Stimulated activated naive B cell treated with anti-CD40 and anti-IgM and Interleukin-4, amounts not matched to agents 10 μg/mL and 1 μg/mL and 100 μg/mL, for 72 hours (primary cell): ENCODE data around the gene TELO2.
"Not testable (repeated sequence)": the region's sequence is repeated elsewhere in the genome, so short reads cannot be mapped to it uniquely, and the experiment has no call there.

Experiments used
- ATAC-seq, 2 donors: fragments of 150-1000 bp; cut with Tn5 transposase; replicated peaks; 2 replicates each; pipeline ENCODE4 v1.10.0; 2021; ENCODE audit warnings: moderate library complexity in 1 of 2
- DNase-seq: peaks from one replicate; pipeline ENCODE4 v3.0.0; 2021
- H3K27ac Mint-ChIP-seq: one replicate; pipeline ENCODE4 v1.8.0; 2022; ENCODE audit warnings: mild to moderate bottlenecking, mixed read lengths
- H3K27me3 Mint-ChIP-seq, 2 donors: one replicate each; pipeline ENCODE4 v1.8.0; 2022; ENCODE audit warnings: mixed read lengths in 2 of 2
- H3K36me3 Mint-ChIP-seq, 2 donors: one replicate each; pipeline ENCODE4 v1.8.0; 2022; ENCODE audit warnings: mixed read lengths in 2 of 2, mild to moderate bottlenecking in 1 of 2
- H3K4me1 Mint-ChIP-seq, 2 donors: one replicate each; pipeline ENCODE4 v1.8.0; 2022; ENCODE audit warnings: mixed read lengths in 2 of 2, mild to moderate bottlenecking in 1 of 2
- H3K4me3 Mint-ChIP-seq, 2 donors: one replicate each; pipeline ENCODE4 v1.8.0; 2022; ENCODE audit warnings: mild to moderate bottlenecking in 2 of 2, mixed read lengths in 2 of 2, moderate library complexity in 1 of 2
- H3K9me3 Mint-ChIP-seq, 2 donors: one replicate each; pipeline ENCODE4 v1.8.0; 2022; ENCODE audit warnings: mixed read lengths in 2 of 2, mild to moderate bottlenecking in 1 of 2

Gene TELO2

GRCh38 chr16:1465567-1465915, 27.6 kb upstream of the TELO2 start:
- Mint-ChIP-seq H3K27ac (peak overlapping the region; percentile 54), H3K9me3 (no peaks in the 10 kb centered on the region), H3K4me1 (peaks cover 17 to 26% of the 10 kb centered on the region in 2 donors), H3K36me3 (peaks cover 18 to 34% of the 10 kb centered on the region in 2 donors), H3K4me3 (no peak overlapping the region), H3K27me3 (no peaks in the 10 kb centered on the region)
- ATAC-seq: no peak
- DNase-seq: no peak

GRCh38 chr16:1466054-1466453, 27.1 kb upstream of the TELO2 start:
- Mint-ChIP-seq H3K27ac (peak overlapping the region; percentile 57), H3K4me1 (peaks cover 22 to 31% of the 10 kb centered on the region in 2 donors), H3K4me3 (no peak overlapping the region)

GRCh38 chr16:1466968-1467521, 26.1 kb upstream of the TELO2 start:
- Mint-ChIP-seq H3K27ac (peak overlapping the region; percentile 75), H3K9me3 (no peaks in the 10 kb centered on the region), H3K36me3 (peaks cover 11 to 29% of the 10 kb centered on the region in 2 donors), H3K4me3 (no peak overlapping the region), H3K27me3 (no peaks in the 10 kb centered on the region), H3K4me1 (peaks cover 31 to 41% of the 10 kb centered on the region in 2 donors)
- ATAC-seq (no peak), DNase-seq (no peak)

More at GRCh38 chr16:1466054-1466453, 27.1 kb upstream of the TELO2 start:
- H3K27me3 Mint-ChIP-seq: no peaks in the 10 kb centered on the region
- ATAC-seq: no peak
- no peaks in the 10 kb centered on the region for H3K9me3 Mint-ChIP-seq
- H3K36me3 Mint-ChIP-seq: peaks cover 15 to 33% of the 10 kb centered on the region in 2 donors
- DNase-seq: no peak

GRCh38 chr16:1468426-1468810, 24.7 kb upstream of the TELO2 start:
- Mint-ChIP-seq H3K27ac (no peak overlapping the region), H3K9me3 (no peaks in the 10 kb centered on the region), H3K4me1 (peaks cover 39 to 55% of the 10 kb centered on the region in 2 donors), H3K4me3 (no peak overlapping the region), H3K27me3 (no peaks in the 10 kb centered on the region), H3K36me3 (peaks cover 4 to 23% of the 10 kb centered on the region in 2 donors)
- DNase-seq (no peak), ATAC-seq (no peak)

- not testable (repeated sequence) for H3K27me3 Mint-ChIP-seq, DNase-seq, ATAC-seq, H3K9me3 Mint-ChIP-seq, H3K4me3 Mint-ChIP-seq
- H3K36me3 Mint-ChIP-seq: peaks cover 4 to 22% of the 10 kb centered on the region in 2 donors
- peak overlapping the region; percentile 95 for H3K27ac Mint-ChIP-seq
- H3K4me1 Mint-ChIP-seq: peaks cover 37 to 62% of the 10 kb centered on the region in 2 donors
Measured at GRCh38 chr16:1469141-1469540, 24.0 kb upstream of the TELO2 start.

GRCh38 chr16:1469693-1470201, 23.4 kb upstream of the TELO2 start:
- H3K4me1 Mint-ChIP-seq: peaks cover 36 to 63% of the 10 kb centered on the region in 2 donors
- ATAC-seq (peak; percentile 15 to 56), DNase-seq (no peak)
- peaks cover 1 to 19% of the 10 kb centered on the region in 2 donors for H3K36me3 Mint-ChIP-seq
- no peaks in the 10 kb centered on the region for H3K9me3 Mint-ChIP-seq
- H3K4me3 Mint-ChIP-seq: peak overlapping the region; percentile 54 to 76
- H3K27ac Mint-ChIP-seq: peak overlapping the region; percentile 95
- H3K27me3 Mint-ChIP-seq: no peaks in the 10 kb centered on the region

- Mint-ChIP-seq H3K4me3 (peak overlapping the region; percentile 56 to 80), H3K9me3 (no peaks in the 10 kb centered on the region), H3K27me3 (no peaks in the 10 kb centered on the region), H3K27ac (peak overlapping the region; percentile 95), H3K36me3 (peaks cover 1 to 19% of the 10 kb centered on the region in 2 donors), H3K4me1 (peaks cover 34 to 67% of the 10 kb centered on the region in 2 donors)
- DNase-seq (no peak), ATAC-seq (peak in 1 of 2 donors; percentile 23)
Measured at GRCh38 chr16:1470481-1471251, 22.5 kb upstream of the TELO2 start.

- ATAC-seq (no peak), DNase-seq (no peak)
- Mint-ChIP-seq H3K4me3 (peak overlapping the region; percentile 56 to 80), H3K27ac (peak overlapping the region; percentile 95), H3K9me3 (no peaks in the 10 kb centered on the region), H3K36me3 (peaks cover 1 to 19% of the 10 kb centered on the region in 2 donors), H3K4me1 (peaks cover 34 to 72% of the 10 kb centered on the region in 2 donors), H3K27me3 (no peaks in the 10 kb centered on the region)
Measured at GRCh38 chr16:1471569-1472194, 21.5 kb upstream of the TELO2 start.

GRCh38 chr16:1472974-1473373, 20.2 kb upstream of the TELO2 start:
- H3K27ac Mint-ChIP-seq: peak overlapping the region; percentile 85
- peaks cover 32 to 65% of the 10 kb centered on the region in 2 donors for H3K4me1 Mint-ChIP-seq
- peak overlapping the region; percentile 53 to 62 for H3K4me3 Mint-ChIP-seq
- DNase-seq (no peak), ATAC-seq (no peak)
- H3K9me3 Mint-ChIP-seq: no peaks in the 10 kb centered on the region
- H3K36me3 Mint-ChIP-seq: peaks cover 1 to 8% of the 10 kb centered on the region in 2 donors
- no peaks in the 10 kb centered on the region for H3K27me3 Mint-ChIP-seq

GRCh38 chr16:1474082-1474795, 18.9 kb upstream of the TELO2 start:
- Mint-ChIP-seq H3K4me3 (peak overlapping the region; percentile 69 to 92), H3K4me1 (peaks cover 33 to 69% of the 10 kb centered on the region in 2 donors), H3K9me3 (no peaks in the 10 kb centered on the region), H3K27ac (peak overlapping the region; percentile 71), H3K36me3 (peaks cover 1 to 8% of the 10 kb centered on the region in 2 donors), H3K27me3 (no peaks in the 10 kb centered on the region)
- DNase-seq: no peak
- peak; percentile 10 to 13 for ATAC-seq

- H3K27me3 Mint-ChIP-seq: no peaks in the 10 kb centered on the region
- H3K4me3 Mint-ChIP-seq: peak within 1 kb of the TSS; percentile 88 to 92
- DNase-seq: peak; percentile 90
- peaks cover 30 to 64% of the 10 kb centered on the region in 2 donors for H3K4me1 Mint-ChIP-seq
- H3K36me3 Mint-ChIP-seq: peaks cover 1 to 8% of the 10 kb centered on the region in 2 donors
- peak within 1 kb of the TSS; percentile 94 for H3K27ac Mint-ChIP-seq
- H3K9me3 Mint-ChIP-seq: no peaks in the 10 kb centered on the region
- ATAC-seq: peak; percentile 86 to 90
Measured at GRCh38 chr16:1474796-1475551, 18.2 kb upstream of the TELO2 start, which contains the start of gene CLCN7. Gene CLCN7 (minus strand): TSS chr16:1475028. CDS start chr16:1474974, 54 bp downstream.

GRCh38 chr16:1475552-1476114, 17.5 kb upstream of the TELO2 start:
- H3K27me3 Mint-ChIP-seq: no peaks in the 10 kb centered on the region
- peaks cover 1 to 8% of the 10 kb centered on the region in 2 donors for H3K36me3 Mint-ChIP-seq
- no peak for ATAC-seq
- peak overlapping the region; percentile 94 for H3K27ac Mint-ChIP-seq
- H3K4me3 Mint-ChIP-seq: peak overlapping the region; percentile 88 to 92
- no peaks in the 10 kb centered on the region for H3K9me3 Mint-ChIP-seq
- no peak for DNase-seq
- peaks cover 27 to 59% of the 10 kb centered on the region in 2 donors for H3K4me1 Mint-ChIP-seq

GRCh38 chr16:1477033-1477432, 16.1 kb upstream of the TELO2 start:
- Mint-ChIP-seq H3K9me3 (peaks cover 5% of the 10 kb centered on the region in 2 donors), H3K4me1 (peaks cover 20 to 59% of the 10 kb centered on the region in 2 donors), H3K27me3 (no peaks in the 10 kb centered on the region), H3K36me3 (peaks cover 5 to 10% of the 10 kb centered on the region in 2 donors), H3K4me3 (no peak overlapping the region), H3K27ac (no peak overlapping the region)
- ATAC-seq (no peak), DNase-seq (no peak)
